Common myeloid progenitor, CD34-positive (primary cell): ENCODE results near the gene CASTOR2.
"Not testable (repeated sequence)": the region's sequence is repeated elsewhere in the genome, so short reads cannot be mapped to it uniquely, and the experiment has no call there.

Experiments used
- CTCF ChIA-PET: fragments of 350-600 bp; sonication (Branson Sonifier 250); formaldehyde crosslinking; loops from one replicate; lab custom pipeline; 2021; ENCODE audit warnings: antibody characterized with exemption; lab: Charles Lee
- POLR2A ChIA-PET: fragments of 350-600 bp; sonication (Branson Sonifier 250); formaldehyde crosslinking; loops from one replicate; lab custom pipeline; 2021; ENCODE audit warnings: antibody characterized with exemption; lab: Charles Lee
- DNase-seq, 3 donors: peaks; one replicate each; pipeline versions ENCODE4 v3.0.0 to v3.0.0-alpha.2; 2013
- H3K27ac ChIP-seq, 2 experiments: 1 replicate in 1 of 2; 2 replicates in 1 of 2; pipeline ENCODE4 v1.7.0; 2013; ENCODE audit warnings: inconsistent platforms in 2 of 2, low read length in 2 of 2, mild to moderate bottlenecking in 2 of 2, low read depth in 1 of 2, moderate library complexity in 1 of 2; ENCODE audit not compliant: severe bottlenecking in 2 of 2, insufficient read depth in 1 of 2, poor library complexity in 1 of 2
- H3K27me3 ChIP-seq, 5 experiments: replicated peaks in 2 of 5; 1 replicate in 3 of 5; 2 replicates in 2 of 5; pipeline versions ENCODE4 v1.6.1 to v1.7.0; 2013; ENCODE audit warnings: low read length in 4 of 5, mild to moderate bottlenecking in 2 of 5, moderate library complexity in 2 of 5, inconsistent platforms in 1 of 5; ENCODE audit not compliant: insufficient read depth in 5 of 5, control insufficient read depth in 4 of 5
- H3K36me3 ChIP-seq, 4 experiments: 1 replicate in 2 of 4; 2 replicates in 2 of 4; pipeline versions ENCODE4 v1.6.1 to v1.7.0; 2013; ENCODE audit warnings: low read length in 3 of 4, control low read depth in 1 of 4, mild to moderate bottlenecking in 1 of 4; ENCODE audit not compliant: control insufficient read depth in 4 of 4, insufficient read depth in 4 of 4
- H3K4me1 ChIP-seq, 4 experiments: 1 replicate in 3 of 4; 2 replicates in 1 of 4; pipeline versions ENCODE4 v1.6.1 to v1.7.1; 2013; ENCODE audit warnings: low read length in 3 of 4, mild to moderate bottlenecking in 3 of 4, control low read depth in 1 of 4, inconsistent platforms in 1 of 4, moderate library complexity in 1 of 4; ENCODE audit not compliant: control insufficient read depth in 4 of 4, insufficient read depth in 4 of 4; ENCODE audit errors: control extremely low read depth in 1 of 4
- H3K4me3 ChIP-seq, 7 experiments: 1 replicate in 4 of 7; 2 replicates in 3 of 7; pipeline versions ENCODE4 v1.5.1 to v1.7.0; 2013; ENCODE audit warnings: mild to moderate bottlenecking in 7 of 7, low read length in 6 of 7, moderate library complexity in 6 of 7, inconsistent platforms in 2 of 7, low read depth in 2 of 7, control low read depth in 1 of 7; ENCODE audit not compliant: insufficient read depth in 4 of 7, control insufficient read depth in 1 of 7; ENCODE audit errors: extremely low read depth in 1 of 7
- H3K9me3 ChIP-seq, 5 experiments: 1 replicate in 4 of 5; 2 replicates in 1 of 5; pipeline versions ENCODE4 v1.6.1 to v1.7.1; 2013; ENCODE audit warnings: low read length in 4 of 5, mild to moderate bottlenecking in 2 of 5, inconsistent platforms in 1 of 5, low read depth in 1 of 5, moderate library complexity in 1 of 5; ENCODE audit not compliant: control insufficient read depth in 4 of 5, insufficient read depth in 2 of 5; ENCODE audit errors: control extremely low read depth in 1 of 5
- WGBS: methylation state at CpG from one replicate; pipeline ENCODE4 v1.1.5; 2013; ENCODE audit not compliant: insufficient coverage; 5-methylcytosine and 5-hydroxymethylcytosine counted together

CASTOR2 gene

DNA sequence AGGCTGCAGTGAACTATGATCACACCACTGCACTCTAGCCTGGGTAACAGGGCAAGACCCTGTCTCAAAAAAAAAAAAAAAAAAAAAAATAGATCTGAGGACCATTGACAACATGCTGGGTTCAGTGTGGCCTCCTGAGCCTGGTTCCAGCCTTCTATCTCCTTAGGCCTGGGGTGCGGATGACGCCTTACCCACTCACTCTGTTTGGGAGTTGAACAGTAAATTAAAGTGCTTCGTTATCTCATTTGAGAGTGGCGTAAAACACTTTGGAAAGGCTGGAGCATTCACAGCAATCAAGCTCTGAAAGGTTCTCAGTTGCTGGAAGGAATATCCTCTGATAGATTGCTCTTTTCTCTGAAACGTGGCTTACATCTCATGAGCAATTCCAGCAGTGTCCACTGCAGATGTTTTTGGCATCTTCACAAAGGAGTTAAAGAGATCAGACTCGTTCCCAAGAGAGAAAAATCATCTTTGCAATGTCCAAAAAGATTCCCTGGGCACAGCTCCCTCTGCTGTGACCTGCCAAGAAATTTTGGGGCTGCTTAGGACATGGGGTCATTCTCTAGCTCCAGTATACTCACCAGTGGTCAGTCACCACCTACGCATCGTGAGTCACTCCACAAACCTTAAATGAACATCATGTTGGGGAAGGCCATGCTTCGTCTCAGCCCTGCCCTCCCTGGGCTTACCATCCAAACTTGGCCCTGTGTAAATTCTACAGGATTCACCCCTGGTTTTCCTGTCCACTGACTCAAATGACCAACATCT, 23.0 kb upstream of the CASTOR2 start:
- H3K4me1 ChIP-seq, H3K36me3 ChIP-seq, CTCF ChIA-PET, H3K4me3 ChIP-seq, H3K9me3 ChIP-seq, DNase-seq, POLR2A ChIA-PET, H3K27ac ChIP-seq, H3K27me3 ChIP-seq: not testable (repeated sequence)
- no CpG with 5 or more reads among the region's 9 CpGs for WGBS

DNA sequence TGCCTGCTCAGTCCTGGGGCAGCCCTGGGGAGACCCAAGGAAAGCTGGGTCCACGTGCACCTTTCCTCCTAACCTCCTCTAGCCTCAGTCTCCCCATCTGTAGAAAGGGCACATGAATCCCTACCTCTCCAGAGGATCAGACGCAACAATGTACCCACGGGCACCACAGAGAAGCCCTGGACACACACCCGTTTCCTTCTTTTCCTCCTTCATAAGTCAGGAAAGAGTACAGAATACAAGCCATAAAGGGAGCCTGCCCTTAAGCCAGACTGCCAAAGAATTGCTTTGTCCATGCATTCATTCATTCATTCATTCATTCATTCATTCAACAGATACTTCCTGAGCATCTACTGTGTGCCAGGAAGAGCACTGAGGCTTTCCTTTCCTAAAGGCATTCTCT, 20.6 kb upstream of the CASTOR2 start:
- H3K36me3 ChIP-seq, H3K27ac ChIP-seq, CTCF ChIA-PET, H3K27me3 ChIP-seq, DNase-seq, H3K9me3 ChIP-seq, H3K4me3 ChIP-seq, H3K4me1 ChIP-seq, POLR2A ChIA-PET: not testable (repeated sequence)
- 96% methylated on average over 3 of the region's 4 CpGs for WGBS

DNA sequence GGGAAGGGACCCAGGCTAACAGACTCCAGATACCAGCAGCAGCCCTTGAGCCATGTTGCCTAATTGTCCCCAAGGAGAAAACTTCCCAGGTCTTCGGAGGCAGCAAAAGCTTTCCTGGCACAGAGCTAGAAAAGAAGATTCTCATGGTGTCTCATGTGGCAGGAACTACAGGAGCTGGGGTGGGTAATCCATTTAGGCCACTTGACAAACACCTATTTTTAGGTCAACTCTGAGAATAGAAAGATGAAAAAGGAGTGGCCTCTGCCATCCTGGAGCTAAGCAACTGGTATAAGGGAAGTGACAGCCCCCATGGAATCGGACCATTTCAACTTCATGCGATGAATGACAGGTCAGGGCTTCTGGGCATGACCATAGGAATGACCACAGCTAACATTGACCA, 16.8 kb upstream of the CASTOR2 start:
- WGBS: no CpG with 5 or more reads among the region's 3 CpGs

DNA sequence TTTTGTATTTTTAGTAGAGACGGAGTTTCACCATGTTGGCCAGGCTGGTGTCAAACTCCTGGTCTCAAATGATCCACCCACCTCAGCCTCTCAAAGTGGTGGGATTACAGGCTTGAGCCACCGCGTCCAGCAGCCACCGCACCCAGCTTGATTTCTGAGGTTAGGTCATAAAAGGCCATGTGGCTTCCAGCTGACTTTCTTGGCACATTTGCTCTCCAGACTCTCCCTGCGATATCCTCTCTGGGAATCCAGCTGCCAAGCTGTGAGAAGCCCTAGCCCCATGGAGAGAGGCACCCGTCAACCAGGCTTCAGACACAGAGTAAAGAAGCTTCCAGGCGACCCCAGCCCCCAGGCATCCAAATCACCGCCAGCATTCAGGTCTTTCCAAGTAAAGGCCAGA, 10.7 kb upstream of the CASTOR2 start:
- no CpG with 5 or more reads among the region's 8 CpGs for WGBS
- H3K36me3 ChIP-seq, H3K9me3 ChIP-seq, H3K27ac ChIP-seq, DNase-seq, H3K27me3 ChIP-seq, H3K4me1 ChIP-seq, CTCF ChIA-PET, H3K4me3 ChIP-seq, POLR2A ChIA-PET: not testable (repeated sequence)

More for the DNA sequence above, 16.8 kb upstream of the CASTOR2 start:
- H3K27me3 ChIP-seq, H3K27ac ChIP-seq, CTCF ChIA-PET, POLR2A ChIA-PET, H3K4me3 ChIP-seq, H3K36me3 ChIP-seq, H3K4me1 ChIP-seq, DNase-seq, H3K9me3 ChIP-seq: not testable (repeated sequence)

DNA sequence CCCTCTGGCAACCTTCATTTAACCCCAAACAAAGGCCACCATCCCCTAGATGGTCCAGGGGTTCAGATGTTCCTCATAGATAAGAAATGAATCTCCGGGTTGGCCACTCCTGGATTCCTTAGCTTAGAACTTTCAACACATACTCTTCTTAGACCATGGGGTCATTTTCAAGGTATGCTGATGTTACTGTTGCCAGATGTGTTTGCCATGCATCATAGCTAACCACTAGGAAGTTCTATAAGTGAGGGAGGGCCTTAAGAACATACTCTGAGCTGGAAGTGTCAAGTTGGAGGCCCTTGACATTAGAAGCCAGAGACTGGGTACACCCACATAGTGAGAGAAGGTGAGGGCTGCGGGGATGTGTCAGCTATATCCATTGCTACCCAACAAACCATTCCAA, 6.2 kb upstream of the CASTOR2 start:
- DNase-seq, H3K36me3 ChIP-seq, H3K4me3 ChIP-seq, H3K27ac ChIP-seq, H3K4me1 ChIP-seq, POLR2A ChIA-PET, H3K27me3 ChIP-seq, H3K9me3 ChIP-seq, CTCF ChIA-PET: not testable (repeated sequence)
- WGBS: no CpG with 5 or more reads among the region's 2 CpGs

DNA sequence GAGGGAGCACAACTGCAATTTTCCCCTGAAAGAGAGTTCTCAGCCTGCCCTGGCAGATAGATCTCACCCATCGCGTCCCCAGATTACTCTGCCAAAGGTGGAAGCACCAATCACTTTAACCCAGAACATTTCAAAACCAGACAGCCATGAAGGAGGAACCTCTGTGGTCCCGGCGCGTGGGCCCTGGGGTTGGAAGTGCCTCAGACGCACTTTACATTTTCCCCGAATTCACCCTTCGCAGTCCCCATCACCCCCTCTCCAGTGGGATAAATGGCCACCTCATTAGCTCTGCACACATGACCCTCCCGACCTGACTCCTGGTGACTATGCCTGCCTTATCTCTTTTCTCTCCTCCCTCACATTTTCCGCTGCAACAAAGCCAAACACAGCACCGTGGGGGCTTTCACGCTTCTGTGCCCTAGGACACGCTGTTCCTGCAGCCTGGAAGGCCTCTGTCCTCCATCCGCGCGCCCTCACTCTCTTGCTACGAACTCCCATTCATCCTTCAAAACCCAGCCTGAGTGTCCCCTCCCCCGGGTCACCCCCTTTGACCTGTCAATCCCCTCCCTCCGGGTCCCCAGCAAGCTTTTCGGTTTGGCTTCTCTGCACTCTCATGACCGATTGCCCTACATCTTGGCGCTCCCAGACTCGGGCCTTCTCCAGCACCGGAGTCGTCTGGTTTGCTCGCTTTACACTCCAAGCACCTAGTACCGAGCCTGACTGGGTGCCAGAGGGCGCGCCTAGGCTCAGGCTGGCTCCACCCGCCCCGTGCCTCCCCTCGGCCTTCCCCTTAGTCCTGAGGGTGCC, 598 bp upstream of the CASTOR2 start:
- H3K4me3 ChIP-seq: peak overlapping the region in 1 of 7 experiments; percentile 23
- 83% methylated on average over 1 of the region's 32 CpGs for WGBS
- DNase-seq, H3K27ac ChIP-seq, CTCF ChIA-PET, H3K27me3 ChIP-seq, H3K9me3 ChIP-seq, H3K4me1 ChIP-seq, H3K36me3 ChIP-seq, POLR2A ChIA-PET: not testable (repeated sequence)

DNA sequence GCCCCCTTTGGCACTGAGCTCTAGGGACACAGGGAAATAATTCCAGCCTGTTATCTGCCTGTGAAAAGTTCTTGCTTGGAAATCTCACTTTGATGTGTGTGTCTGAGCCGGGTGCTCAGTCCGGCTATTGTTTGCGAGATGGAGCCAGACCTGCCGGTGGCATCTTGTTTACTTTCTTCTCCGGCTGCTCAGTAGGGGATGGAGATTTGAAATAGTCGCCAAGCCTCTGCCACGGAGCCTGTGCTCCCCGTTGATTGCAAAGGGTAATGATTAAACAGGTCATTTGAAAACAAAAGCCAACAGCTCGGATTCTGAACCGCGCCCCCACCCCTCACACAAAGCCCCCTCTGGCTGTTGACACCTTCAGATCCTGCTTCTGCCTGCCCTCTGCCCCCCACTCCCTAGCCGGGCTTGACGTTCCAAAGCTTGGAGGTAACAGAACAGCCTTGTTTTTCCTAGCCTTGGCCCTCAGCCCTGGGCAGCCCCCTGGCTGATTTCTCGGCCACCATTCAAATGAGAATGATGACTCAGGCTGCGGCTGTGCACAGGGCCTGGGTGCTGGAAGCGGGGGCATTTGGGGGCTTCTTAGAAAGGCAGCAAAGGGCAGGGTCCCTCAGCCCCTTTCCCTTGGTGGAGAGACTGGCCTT, 1.8 kb downstream of the CASTOR2 start:
- POLR2A ChIA-PET, H3K27ac ChIP-seq, H3K36me3 ChIP-seq, H3K9me3 ChIP-seq, DNase-seq, H3K27me3 ChIP-seq, H3K4me3 ChIP-seq, H3K4me1 ChIP-seq, CTCF ChIA-PET: not testable (repeated sequence)
- WGBS: no CpG with 5 or more reads among the region's 16 CpGs
